ENCODE data around the gene TLE6. TPM values are rescaled to one million over a fixed set of nuclear protein-coding genes. Genes with fewer than 3 reads are reported as not detected.

TLE6 gene
- total RNA-seq, 1 donor from 2014 or later = 0.44 TPM

DNA sequence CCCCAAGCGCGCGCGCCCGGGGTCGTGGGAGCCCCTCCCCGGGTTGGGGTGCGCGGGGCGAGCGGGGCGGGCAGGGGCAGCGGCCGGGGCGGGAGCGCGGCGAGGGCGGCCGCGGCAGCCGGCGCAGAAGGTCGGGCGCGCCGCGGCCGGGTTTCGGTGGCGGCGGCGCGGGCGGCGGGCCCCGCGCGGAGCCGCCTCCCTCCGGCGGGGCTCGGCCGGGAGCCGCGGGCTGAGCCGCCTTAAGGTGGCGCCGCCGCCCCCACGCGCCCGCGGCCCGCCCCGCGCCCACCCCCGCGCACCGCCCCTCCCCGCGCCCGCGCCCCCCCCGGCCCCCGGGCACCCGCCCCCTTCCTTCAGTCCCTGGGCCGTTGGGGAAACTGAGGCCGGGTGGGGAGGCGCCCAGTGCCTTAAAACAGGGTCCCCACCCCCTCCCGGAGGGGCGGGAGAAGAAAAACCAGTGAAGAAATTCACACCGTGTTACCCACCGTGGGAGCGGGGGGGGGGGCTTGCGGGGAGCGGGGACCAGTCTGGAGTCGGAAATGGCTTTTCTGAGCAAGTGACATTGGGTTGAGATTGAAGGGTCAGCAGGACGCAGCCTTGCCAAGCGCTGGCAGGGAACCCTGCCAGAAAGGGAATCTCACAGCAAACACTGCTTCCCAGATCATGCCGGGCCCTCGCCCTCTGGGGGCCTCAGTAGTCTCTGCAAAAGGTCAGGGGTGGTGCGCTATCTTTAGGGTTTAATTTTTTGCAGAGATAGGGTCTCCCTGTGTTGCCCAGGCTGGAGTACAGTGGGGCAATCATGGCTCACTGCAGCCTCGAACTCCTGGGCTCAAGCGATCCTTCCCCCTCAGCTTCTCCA is 51.9 kb downstream of the TLE6 start, which contains the start of gene TLE2:
Gene TLE2, minus strand, starts transcription at position 216 of the 859 bp plus-strand sequence. CDS start 376 bp downstream, outside the sequence.
- no peak within 1 kb of the TSS for H3K27ac Mint-ChIP-seq (ENCODE audit: unreplicated experiment)
- H3K4me3 Mint-ChIP-seq = peak within 1 kb of the TSS; percentile 42
- TF ChIP-seq, protein P1, sequence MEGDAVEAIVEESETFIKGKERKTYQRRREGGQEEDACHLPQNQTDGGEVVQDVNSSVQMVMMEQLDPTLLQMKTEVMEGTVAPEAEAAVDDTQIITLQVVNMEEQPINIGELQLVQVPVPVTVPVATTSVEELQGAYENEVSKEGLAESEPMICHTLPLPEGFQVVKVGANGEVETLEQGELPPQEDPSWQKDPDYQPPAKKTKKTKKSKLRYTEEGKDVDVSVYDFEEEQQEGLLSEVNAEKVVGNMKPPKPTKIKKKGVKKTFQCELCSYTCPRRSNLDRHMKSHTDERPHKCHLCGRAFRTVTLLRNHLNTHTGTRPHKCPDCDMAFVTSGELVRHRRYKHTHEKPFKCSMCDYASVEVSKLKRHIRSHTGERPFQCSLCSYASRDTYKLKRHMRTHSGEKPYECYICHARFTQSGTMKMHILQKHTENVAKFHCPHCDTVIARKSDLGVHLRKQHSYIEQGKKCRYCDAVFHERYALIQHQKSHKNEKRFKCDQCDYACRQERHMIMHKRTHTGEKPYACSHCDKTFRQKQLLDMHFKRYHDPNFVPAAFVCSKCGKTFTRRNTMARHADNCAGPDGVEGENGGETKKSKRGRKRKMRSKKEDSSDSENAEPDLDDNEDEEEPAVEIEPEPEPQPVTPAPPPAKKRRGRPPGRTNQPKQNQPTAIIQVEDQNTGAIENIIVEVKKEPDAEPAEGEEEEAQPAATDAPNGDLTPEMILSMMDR (conservative IDR thresholded peaks at IDR 0.05) = no peak
- no peak for DNase-seq (ENCODE audit: low read depth, low spot score)
- no peaks in the 10 kb centered on the region for H3K9me3 Mint-ChIP-seq
- H3K4me1 Mint-ChIP-seq = peaks cover 10% of the 10 kb centered on the region
- peaks cover 96% of the 10 kb centered on the region for H3K27me3 Mint-ChIP-seq (ENCODE audit: low read depth)
- H3K36me3 Mint-ChIP-seq (ENCODE audit: low read depth) = no peaks in the 10 kb centered on the region

DNA sequence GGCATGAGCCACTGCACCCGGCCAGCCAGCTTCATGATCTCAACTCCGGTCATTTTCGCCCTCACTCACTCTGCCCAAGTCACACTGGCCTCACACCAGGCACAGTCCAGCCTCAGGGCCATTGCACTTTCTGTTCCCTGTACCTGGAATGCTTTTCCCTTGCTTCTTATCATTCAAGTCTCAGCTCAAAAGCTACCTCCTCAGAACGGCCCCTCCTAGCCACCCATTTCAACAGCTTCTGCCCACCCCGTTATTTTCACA is 54.2 kb downstream of the TLE6 start:
- Mint-ChIP-seq H3K4me3 (peak overlapping the region; percentile 24), H3K27me3 (ENCODE audit: low read depth) (peaks cover 94% of the 10 kb centered on the region), H3K27ac (ENCODE audit: unreplicated experiment) (no peak overlapping the region), H3K36me3 (ENCODE audit: low read depth) (no peaks in the 10 kb centered on the region), H3K4me1 (peaks cover 26% of the 10 kb centered on the region), H3K9me3 (no peaks in the 10 kb centered on the region)
- no peak for DNase-seq (ENCODE audit: low read depth, low spot score)
- TF ChIP-seq, protein P1 (conservative IDR thresholded peaks at IDR 0.05) = no peak

DNA sequence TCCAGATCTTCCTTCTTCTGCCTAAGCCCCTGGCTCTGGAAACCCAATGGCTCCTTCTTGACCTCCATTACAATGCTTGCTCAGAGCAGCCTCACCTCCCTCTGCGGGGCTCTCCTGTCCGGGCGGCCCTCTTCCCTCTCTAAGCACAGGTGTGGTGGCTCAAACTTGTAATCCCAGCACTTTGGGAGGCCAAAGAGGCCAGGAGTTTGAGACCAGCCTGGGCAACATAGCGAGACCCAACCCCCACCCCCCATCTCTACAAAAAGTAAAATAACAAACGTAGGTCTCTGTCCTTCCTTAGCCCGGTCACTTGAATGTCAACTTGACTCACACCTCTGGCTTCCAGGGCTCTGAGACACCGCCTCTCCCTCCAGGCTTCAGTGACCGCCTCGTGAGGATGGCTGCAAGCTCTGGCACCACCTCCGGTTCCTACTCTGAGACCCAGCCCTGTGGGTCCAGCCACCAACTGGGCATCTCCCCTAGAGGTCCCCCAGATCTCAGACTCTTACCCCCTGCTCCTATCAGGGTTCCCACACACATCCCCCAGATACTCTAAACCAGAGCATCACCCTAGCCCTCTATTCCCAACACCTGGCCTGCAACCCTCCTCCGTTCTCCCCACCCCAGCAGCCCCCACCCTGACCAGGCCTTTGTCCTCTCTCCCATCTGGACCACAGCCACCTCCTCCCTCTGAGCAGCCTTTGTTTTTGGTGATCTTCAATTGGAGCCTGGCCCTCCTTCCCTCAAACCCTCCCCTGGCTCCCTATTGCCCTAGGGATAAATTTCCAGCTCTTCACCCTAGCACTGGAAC is 56.4 kb downstream of the TLE6 start:
- Mint-ChIP-seq H3K27me3 (ENCODE audit: low read depth) (peaks cover 90% of the 10 kb centered on the region), H3K27ac (ENCODE audit: unreplicated experiment) (no peak overlapping the region), H3K36me3 (ENCODE audit: low read depth) (no peaks in the 10 kb centered on the region), H3K4me1 (peaks cover 26% of the 10 kb centered on the region), H3K4me3 (peak overlapping the region; percentile 15), H3K9me3 (no peaks in the 10 kb centered on the region)
- TF ChIP-seq, protein P1 (conservative IDR thresholded peaks at IDR 0.05) = no peak
- DNase-seq (ENCODE audit: low read depth, low spot score) = no peak

DNA sequence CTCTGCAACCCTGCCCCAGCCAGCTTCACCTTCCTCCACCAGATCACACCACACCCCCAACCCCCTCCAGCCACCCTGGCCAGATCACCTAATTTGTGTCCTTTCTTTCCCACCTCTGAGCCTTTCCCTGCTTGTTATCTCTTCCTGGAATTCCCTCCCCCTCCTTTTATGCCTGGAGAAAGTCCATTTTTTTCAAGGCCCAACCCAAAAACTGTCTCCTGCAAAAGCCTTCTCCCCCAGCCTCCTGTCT is 57.0 kb downstream of the TLE6 start:
- Mint-ChIP-seq H3K36me3 (ENCODE audit: low read depth) (no peaks in the 10 kb centered on the region), H3K27me3 (ENCODE audit: low read depth) (peaks cover 92% of the 10 kb centered on the region), H3K27ac (ENCODE audit: unreplicated experiment) (no peak overlapping the region), H3K4me3 (no peak overlapping the region), H3K4me1 (peaks cover 26% of the 10 kb centered on the region), H3K9me3 (no peaks in the 10 kb centered on the region)
- DNase-seq (ENCODE audit: low read depth, low spot score) = no peak
- TF ChIP-seq, protein P1 (conservative IDR thresholded peaks at IDR 0.05) = no peak

DNA sequence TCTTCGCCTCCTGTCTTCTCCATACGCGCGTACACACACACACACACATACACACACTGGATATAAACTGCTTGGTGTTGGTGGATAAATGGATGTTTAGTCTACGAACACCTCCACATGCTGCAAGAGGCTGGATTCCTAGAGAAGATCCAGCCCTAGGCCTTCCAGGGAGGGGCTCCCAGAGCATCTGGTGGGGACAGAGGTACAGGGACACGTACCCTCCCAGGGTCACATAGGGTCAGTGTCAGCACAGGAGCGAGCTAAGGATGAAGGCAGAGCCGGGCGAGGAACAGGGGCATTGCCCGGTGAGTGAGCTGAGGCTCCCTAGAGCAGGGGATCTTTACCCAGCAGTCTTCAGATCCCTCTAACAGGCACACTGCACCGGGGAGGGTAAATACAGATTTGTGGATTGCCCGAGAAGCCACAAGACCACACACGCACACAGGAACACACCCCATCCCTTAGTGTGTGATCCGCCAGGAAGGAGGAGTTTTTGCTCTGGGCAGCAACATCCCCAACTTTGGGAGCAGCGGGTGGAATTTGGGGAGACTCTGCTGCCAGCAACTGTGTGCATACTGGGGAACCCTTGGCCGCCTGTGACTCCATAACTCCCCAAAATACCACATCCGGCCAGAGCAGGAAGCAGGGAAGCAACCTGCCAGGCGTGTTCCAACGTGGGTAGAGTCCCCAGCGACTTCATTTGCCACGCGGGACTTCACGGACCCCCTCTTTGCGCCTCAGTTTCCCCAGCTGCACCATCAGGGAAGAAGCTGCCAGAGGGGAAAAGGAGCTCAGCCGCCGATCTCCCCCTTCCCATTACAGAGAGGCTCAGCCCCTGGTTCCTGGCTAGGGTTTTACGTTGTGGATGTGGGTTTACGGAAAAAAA is 57.5 kb downstream of the TLE6 start:
- Mint-ChIP-seq H3K36me3 (ENCODE audit: low read depth) (no peaks in the 10 kb centered on the region), H3K27ac (ENCODE audit: unreplicated experiment) (no peak overlapping the region), H3K9me3 (no peaks in the 10 kb centered on the region), H3K4me3 (peak overlapping the region; percentile 87), H3K27me3 (ENCODE audit: low read depth) (peaks cover 92% of the 10 kb centered on the region), H3K4me1 (peaks cover 25% of the 10 kb centered on the region)
- TF ChIP-seq, protein P1 (conservative IDR thresholded peaks at IDR 0.05) = no peak
- DNase-seq (ENCODE audit: low read depth, low spot score) = no peak
